Thyroid gland (tissue), 4 donors: ENCODE results near the gene AFAP1. TPM values are rescaled to one million over a fixed set of nuclear protein-coding genes. Genes with fewer than 3 reads are reported as not detected.

Experiments used
- DNase-seq, 2 donors: peaks; one replicate each; pipeline ENCODE4 v3.0.0-alpha.2; 2019
- H3K27ac ChIP-seq, 3 donors: fragments of 200-600 bp; sonication (generic); 1 replicate in 2 of 3; 2 replicates in 1 of 3; pipeline ENCODE4 v1.5.1; 2016 to 2019; ENCODE audit warnings: mild to moderate bottlenecking in 1 of 3, moderate library complexity in 1 of 3
- H3K27me3 ChIP-seq: fragments of 200-600 bp; sonication (generic); one replicate; pipeline ENCODE4 v1.5.1; 2019
- H3K36me3 ChIP-seq, 2 donors: fragments of 200-600 bp; sonication (generic); one replicate each; pipeline ENCODE4 v1.5.1; 2016 to 2019
- H3K4me1 ChIP-seq, 2 donors: fragments of 200-600 bp; sonication (generic); one replicate each; pipeline ENCODE4 v1.5.1; 2017 to 2019
- H3K4me3 ChIP-seq, 3 donors: fragments of 200-600 bp; sonication (generic); replicated peaks in 1 of 3; 1 replicate in 2 of 3; 2 replicates in 1 of 3; pipeline ENCODE4 v1.5.1; 2016; ENCODE audit warnings: mild to moderate bottlenecking in 1 of 3
- H3K9me3 ChIP-seq: fragments of 200-600 bp; sonication (generic); one replicate; pipeline ENCODE4 v1.5.1; 2017
- POLR2A ChIP-seq, 2 donors: fragments of 450-650 bp; IDR thresholded peaks; one replicate each; pipeline ENCODE4 v1.6.1; 2017; ENCODE audit warnings: antibody characterized with exemption in 2 of 2, mild to moderate bottlenecking in 2 of 2, moderate library complexity in 1 of 2
- WGBS, 2 donors: methylation state at CpG; one replicate each; pipeline ENCODE4 v1.1.5; 2017; 5-methylcytosine and 5-hydroxymethylcytosine counted together
- intact Hi-C: fragments of 100-400 bp; cut with DNase I; formaldehyde crosslinking; loops from one replicate; pipeline ENCODE4 v1.15.1; 2023
- total RNA-seq, 4 donors: library from RNA; depleted of rRNA; stranded (reverse); fragments of >200 nt; gene quantifications; one replicate each; pipeline ENCODE4 v1.2.3, GENCODE V29; 2016
- TF ChIP-seq, protein P1 (sequence below), 6 experiments: fragments of 200-600 bp in 3 of 6; fragments of 450-650 bp in 3 of 6; sonication (generic) in 3 of 6; IDR thresholded peaks; one replicate each; pipeline ENCODE4 v1.5.1; 2016 to 2019; ENCODE audit warnings: antibody characterized with exemption in 6 of 6, mild to moderate bottlenecking in 2 of 6, inconsistent platforms in 1 of 6, moderate library complexity in 1 of 6

The AFAP1 gene
- total RNA-seq, 4 donors from 2014 or later = 12.3 to 33.3 (median 26.2) TPM

DNA sequence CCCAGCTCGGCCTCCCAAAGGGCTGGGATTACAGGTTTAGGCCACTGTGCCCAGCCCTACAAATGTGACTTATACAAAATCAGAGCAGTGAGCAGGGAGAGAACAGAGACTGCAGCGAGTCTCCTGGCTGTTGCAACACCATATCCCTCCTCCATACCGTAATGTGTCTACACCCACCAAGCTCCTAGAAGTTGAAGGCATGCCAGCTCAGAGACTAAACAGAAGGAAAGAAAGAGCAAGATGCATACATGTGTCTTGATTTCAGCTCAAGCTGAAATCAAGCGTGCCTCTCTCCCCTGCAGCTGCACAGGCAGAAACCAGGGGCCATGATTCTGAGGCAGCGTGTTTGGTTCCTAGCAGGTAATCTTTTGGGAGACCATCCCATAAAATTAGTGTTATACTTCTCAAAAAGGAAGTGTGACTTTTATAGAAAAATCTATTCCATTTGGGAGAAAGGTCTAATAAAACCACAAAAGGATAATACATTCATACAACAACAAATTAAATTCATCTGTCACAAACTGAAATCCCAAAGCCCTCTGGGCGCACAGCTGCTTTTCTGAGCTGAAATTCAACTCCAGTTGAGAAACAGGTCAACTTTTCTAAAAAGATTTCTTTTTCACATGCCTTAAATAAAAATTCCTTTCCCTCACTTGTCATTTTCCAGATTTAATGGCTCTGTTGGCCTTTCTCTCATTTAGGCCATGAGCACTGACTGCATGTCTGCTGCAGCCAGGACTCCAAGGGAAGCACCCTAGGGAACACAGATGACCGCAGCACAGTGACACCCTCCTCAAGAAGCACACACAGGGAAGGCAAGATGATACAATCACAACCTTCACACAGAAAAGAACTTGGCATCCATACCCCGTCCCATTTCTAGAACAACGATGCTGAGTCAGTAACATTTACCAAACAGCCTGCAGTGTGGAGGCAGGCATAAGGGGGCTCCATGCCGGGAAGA is 34.4 kb downstream of the AFAP1 start:
- Histone ChIP-seq H3K9me3 (no peaks in the 10 kb centered on the region), H3K27ac (no peak overlapping the region), H3K4me1 (peaks cover 12 to 18% of the 10 kb centered on the region in 2 donors), H3K4me3 (no peak overlapping the region), H3K27me3 (no peaks in the 10 kb centered on the region), H3K36me3 (no peaks in the 10 kb centered on the region)
- TF ChIP-seq, protein P1, sequence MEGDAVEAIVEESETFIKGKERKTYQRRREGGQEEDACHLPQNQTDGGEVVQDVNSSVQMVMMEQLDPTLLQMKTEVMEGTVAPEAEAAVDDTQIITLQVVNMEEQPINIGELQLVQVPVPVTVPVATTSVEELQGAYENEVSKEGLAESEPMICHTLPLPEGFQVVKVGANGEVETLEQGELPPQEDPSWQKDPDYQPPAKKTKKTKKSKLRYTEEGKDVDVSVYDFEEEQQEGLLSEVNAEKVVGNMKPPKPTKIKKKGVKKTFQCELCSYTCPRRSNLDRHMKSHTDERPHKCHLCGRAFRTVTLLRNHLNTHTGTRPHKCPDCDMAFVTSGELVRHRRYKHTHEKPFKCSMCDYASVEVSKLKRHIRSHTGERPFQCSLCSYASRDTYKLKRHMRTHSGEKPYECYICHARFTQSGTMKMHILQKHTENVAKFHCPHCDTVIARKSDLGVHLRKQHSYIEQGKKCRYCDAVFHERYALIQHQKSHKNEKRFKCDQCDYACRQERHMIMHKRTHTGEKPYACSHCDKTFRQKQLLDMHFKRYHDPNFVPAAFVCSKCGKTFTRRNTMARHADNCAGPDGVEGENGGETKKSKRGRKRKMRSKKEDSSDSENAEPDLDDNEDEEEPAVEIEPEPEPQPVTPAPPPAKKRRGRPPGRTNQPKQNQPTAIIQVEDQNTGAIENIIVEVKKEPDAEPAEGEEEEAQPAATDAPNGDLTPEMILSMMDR (IDR thresholded peaks at IDR 0.05) = no peak
- TF ChIP-seq POLR2A (IDR thresholded peaks at IDR 0.05) = no peak
- DNase-seq = no peak
- 69 to 79% methylated on average over 10 of the region's 10 CpGs for WGBS, 2 donors
- intact Hi-C loops = no loop called here

DNA sequence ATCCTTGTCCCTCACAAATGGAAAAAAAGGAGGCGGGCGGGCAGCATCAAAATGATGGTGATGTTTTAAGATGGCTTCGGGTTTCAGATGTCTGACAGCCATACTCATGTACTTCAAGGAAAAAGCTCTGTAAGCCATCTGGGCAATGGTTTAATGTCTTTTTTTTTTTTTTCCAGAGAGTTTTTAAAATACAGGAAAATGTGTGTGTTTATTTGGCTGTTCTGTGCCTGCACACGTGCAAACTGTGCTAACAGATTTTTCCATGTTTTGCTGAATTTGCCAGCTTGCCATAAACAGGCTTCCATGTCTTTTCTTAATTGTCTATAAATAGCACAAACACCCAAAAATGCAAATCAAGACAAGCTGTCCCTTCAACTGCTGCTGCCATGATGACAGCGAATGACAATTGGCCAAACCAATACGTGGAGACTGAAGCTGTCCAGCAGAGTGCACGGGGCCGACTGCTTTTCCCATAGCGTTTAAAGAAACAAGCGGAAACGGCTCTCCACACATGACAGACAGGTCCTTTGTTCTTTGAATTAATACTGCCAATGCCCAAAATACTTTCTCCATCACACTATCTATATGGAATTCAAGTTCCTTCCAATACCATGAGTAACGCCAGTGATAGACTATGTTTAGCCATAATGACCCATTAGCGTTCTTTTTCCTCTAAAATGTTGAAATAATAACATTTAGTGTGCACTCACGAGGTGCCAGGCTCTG is 35.7 kb downstream of the AFAP1 start:
- intact Hi-C loops = no loop called here
- H3K4me1 ChIP-seq = peaks cover 0 to 6% of the 10 kb centered on the region in 2 donors
- 73 to 75% methylated on average over 14 of the region's 14 CpGs for WGBS, 2 donors

DNA sequence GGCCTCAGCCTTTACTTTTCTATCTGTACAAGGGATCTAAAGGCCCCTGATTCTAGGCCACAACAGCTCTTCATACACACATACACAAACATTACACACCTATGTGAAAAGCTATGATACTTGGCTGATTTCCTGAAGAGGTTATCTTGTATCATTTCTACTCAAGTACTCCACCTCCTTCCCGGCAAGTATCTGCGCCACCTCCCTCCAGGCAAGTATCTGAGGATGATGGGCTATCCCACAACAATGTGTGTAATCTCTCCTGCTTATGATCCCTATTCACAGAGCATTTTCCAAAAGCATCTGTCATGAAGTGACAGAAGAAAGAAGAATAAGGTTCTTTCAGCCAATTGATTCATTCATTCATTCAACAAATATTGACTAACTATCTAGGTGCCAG is 36.8 kb downstream of the AFAP1 start:
- 83 to 93% methylated on average over 2 of the region's 2 CpGs for WGBS, 2 donors
- TF ChIP-seq, protein P1 (IDR thresholded peaks at IDR 0.05) = no peak
- TF ChIP-seq POLR2A (IDR thresholded peaks at IDR 0.05) = no peak

More for the DNA sequence above, 35.7 kb downstream of the AFAP1 start:
- DNase-seq = no peak
- H3K27me3 ChIP-seq = no peaks in the 10 kb centered on the region
- TF ChIP-seq, protein P1 (IDR thresholded peaks at IDR 0.05) = no peak
- no peak for TF ChIP-seq POLR2A (IDR thresholded peaks at IDR 0.05)
- H3K4me3 ChIP-seq = no peak overlapping the region
- H3K36me3 ChIP-seq = no peaks in the 10 kb centered on the region
- H3K27ac ChIP-seq = no peak overlapping the region
- no peaks in the 10 kb centered on the region for H3K9me3 ChIP-seq

DNA sequence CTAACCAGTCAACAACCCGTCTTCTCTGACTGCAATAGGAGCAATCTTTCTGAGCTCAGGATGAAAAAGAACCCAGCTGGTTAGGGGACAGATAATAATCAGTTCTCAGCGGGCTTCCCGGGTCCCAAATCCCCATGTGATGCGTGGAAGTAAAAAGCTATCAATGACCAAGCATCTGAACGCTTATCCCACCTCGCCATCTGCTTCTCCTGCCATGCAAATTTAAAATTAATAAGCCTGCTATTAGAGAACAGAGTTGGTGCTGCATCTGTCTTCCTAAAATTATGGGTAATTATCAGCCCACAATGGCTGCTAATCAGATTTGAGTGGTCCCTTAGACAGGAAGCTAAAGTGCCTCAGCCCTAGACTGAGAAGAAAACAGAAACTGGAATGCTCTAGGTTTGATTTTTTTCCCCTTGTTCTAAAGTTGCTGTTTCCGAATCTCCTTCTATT is 37.5 kb downstream of the AFAP1 start:
- peaks cover 0 to 6% of the 10 kb centered on the region in 2 donors for H3K4me1 ChIP-seq
- no peaks in the 10 kb centered on the region for H3K9me3 ChIP-seq
- no peak for DNase-seq
- intact Hi-C loops = no loop called here
- H3K27me3 ChIP-seq = no peaks in the 10 kb centered on the region
- TF ChIP-seq POLR2A (IDR thresholded peaks at IDR 0.05) = no peak
- TF ChIP-seq, protein P1 (IDR thresholded peaks at IDR 0.05) = no peak
- whole genome bisulfite sequencing, 2 donors = 77 to 83% methylated on average over 7 of the region's 7 CpGs
- no peak overlapping the region for H3K27ac ChIP-seq
- H3K4me3 ChIP-seq = no peak overlapping the region
- H3K36me3 ChIP-seq = no peaks in the 10 kb centered on the region

More for the DNA sequence above, 36.8 kb downstream of the AFAP1 start:
- intact Hi-C loops = no loop called here
- Histone ChIP-seq H3K9me3 (no peaks in the 10 kb centered on the region), H3K27me3 (no peaks in the 10 kb centered on the region), H3K36me3 (no peaks in the 10 kb centered on the region), H3K4me1 (peaks cover 0 to 6% of the 10 kb centered on the region in 2 donors), H3K27ac (no peak overlapping the region), H3K4me3 (no peak overlapping the region)
- no peak for DNase-seq
